HepG2 (cell line): Measurements from ENCODE around the gene ZNF628. TPM values are rescaled to one million over a fixed set of nuclear protein-coding genes. Genes with fewer than 3 reads are reported as not detected.

ENCODE experiments used
- CHD4 ChIP-seq: fragments of 200-600 bp; sonication (generic); IDR thresholded peaks from 2 replicates; pipeline ENCODE4 v1.7.0; 2017; ENCODE audit warnings: mild to moderate bottlenecking, low read length, borderline replicate concordance
- HES4 ChIP-seq: sonication (generic); formaldehyde crosslinking; IDR thresholded peaks from 2 replicates; pipeline ENCODE4 v1.9.0; 2021; ENCODE audit warnings: mild to moderate bottlenecking, missing genetic modification reagents, borderline replicate concordance
- RFXANK ChIP-seq: IDR thresholded peaks from 2 replicates; pipeline ENCODE4 v1.6.1; 2016
- ZC3H4 ChIP-seq: sonication (generic); formaldehyde crosslinking; IDR thresholded peaks from 2 replicates; pipeline ENCODE4 v1.4.0; 2020; ENCODE audit warnings: missing genetic modification reagents, borderline replicate concordance
- ZNF225 ChIP-seq: sonication (generic); formaldehyde crosslinking; IDR thresholded peaks from 2 replicates; pipeline ENCODE4 v1.4.0; 2020; ENCODE audit warnings: mild to moderate bottlenecking, missing genetic modification reagents
- ZNF256 ChIP-seq: sonication (generic); formaldehyde crosslinking; conservative IDR thresholded peaks from 2 replicates; pipeline ENCODE4 v1.4.0; 2020; ENCODE audit warnings: missing genetic modification reagents
- polyA plus RNA-seq, 8 experiments: library from polyadenylated mRNA; depleted of rRNA in 3 of 8; stranded (reverse) in 7 of 8; unstranded in 1 of 8; fragments of >200 nt; fragmentation: Illumina TruSeq in 4 of 8; extraction: Trizol in 4 of 8; gene quantifications; 2 replicates each; pipeline versions ENCODE4 v1.2.1 to v1.2.3, GENCODE V29; 2011 to 2016; ENCODE audit warnings: low read depth in 4 of 8, missing spikeins in 1 of 8, mixed read lengths in 1 of 8; ENCODE audit not compliant: insufficient read depth in 1 of 8
- total RNA-seq, 5 experiments: library from RNA; depleted of rRNA; stranded (reverse); fragments of >200 nt; fragmentation: Illumina TruSeq; extraction: Trizol; gene quantifications; 2 replicates each; pipeline ENCODE4 v1.2.3, GENCODE V29; 2016; ENCODE audit warnings: low read depth in 1 of 5
- TF ChIP-seq, protein P1 (sequence below): sonication (generic); formaldehyde crosslinking; IDR thresholded peaks from 2 replicates; pipeline ENCODE4 v1.8.1; 2022; ENCODE audit warnings: low read depth, mild to moderate bottlenecking, missing genetic modification reagents
- TF ChIP-seq, protein P2 (sequence below): sonication (generic); formaldehyde crosslinking; IDR thresholded peaks from 2 replicates; pipeline ENCODE4 v1.4.0; 2020; ENCODE audit warnings: missing genetic modification reagents, borderline replicate concordance
- TF ChIP-seq, protein P3 (sequence below): sonication (generic); formaldehyde crosslinking; IDR thresholded peaks from 2 replicates; pipeline ENCODE4 v1.4.0; 2020; ENCODE audit warnings: missing genetic modification reagents
- TF ChIP-seq, protein P4 (sequence below), 2 experiments: sonication (generic) in 1 of 2; formaldehyde crosslinking in 1 of 2; IDR thresholded peaks; 2 replicates each; pipeline versions ENCODE4 v1.4.0 to v1.6.1; 2016 to 2020; ENCODE audit warnings: borderline replicate concordance in 1 of 2, low read depth in 1 of 2, mild to moderate bottlenecking in 1 of 2, missing genetic modification reagents in 1 of 2
- TF ChIP-seq, protein P5 (sequence below): sonication (generic); formaldehyde crosslinking; IDR thresholded peaks from 2 replicates; pipeline ENCODE4 v1.5.1; 2020; ENCODE audit warnings: missing genetic modification reagents, mild to moderate bottlenecking, borderline replicate concordance
- TF ChIP-seq, protein P6 (sequence below): sonication (generic); formaldehyde crosslinking; IDR thresholded peaks from 2 replicates; pipeline ENCODE4 v1.5.0; 2020; ENCODE audit warnings: mild to moderate bottlenecking, missing genetic modification reagents, borderline replicate concordance
- TF ChIP-seq, protein P7 (sequence below): sonication (generic); formaldehyde crosslinking; IDR thresholded peaks from 2 replicates; pipeline ENCODE4 v1.4.0; 2020; ENCODE audit warnings: missing genetic modification reagents

ZNF628 gene
- total and polyA plus RNA-seq, 2 of the 13 experiments (the other 11 are each of a cell fraction or from before 2014, with no cell fraction given): 0.54 to 1.2 TPM

DNA sequence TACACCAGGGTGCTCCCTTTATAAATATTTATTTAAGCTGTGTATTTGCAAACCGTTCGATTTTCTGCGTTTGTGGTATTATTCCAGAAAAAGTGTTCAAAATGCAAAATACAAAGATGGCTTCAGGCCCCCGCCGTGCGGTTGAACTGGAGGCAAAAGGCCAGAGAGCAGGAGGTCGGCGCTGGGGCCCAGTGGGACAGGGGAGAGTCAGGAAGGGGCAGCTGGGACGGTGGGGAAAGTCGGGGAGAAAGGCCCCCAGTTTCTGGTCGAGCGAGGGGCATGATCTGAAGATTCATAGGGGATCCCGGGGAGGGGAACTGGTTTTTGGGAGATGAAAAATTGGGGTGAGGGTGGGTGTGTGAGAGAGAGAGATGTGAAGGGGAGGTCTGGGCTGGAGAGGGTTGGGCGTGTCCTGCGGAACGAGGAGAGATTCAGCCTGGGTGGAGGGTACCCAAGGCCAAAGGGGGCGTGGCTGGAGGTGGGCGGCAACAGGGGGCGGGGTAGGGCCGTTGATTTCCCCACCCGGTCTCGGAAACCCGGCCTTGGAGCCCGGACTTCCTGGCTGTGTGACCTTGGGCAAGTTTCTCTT, 15.7 kb upstream of the ZNF628 start (continued):
- TF ChIP-seq, protein P1, sequence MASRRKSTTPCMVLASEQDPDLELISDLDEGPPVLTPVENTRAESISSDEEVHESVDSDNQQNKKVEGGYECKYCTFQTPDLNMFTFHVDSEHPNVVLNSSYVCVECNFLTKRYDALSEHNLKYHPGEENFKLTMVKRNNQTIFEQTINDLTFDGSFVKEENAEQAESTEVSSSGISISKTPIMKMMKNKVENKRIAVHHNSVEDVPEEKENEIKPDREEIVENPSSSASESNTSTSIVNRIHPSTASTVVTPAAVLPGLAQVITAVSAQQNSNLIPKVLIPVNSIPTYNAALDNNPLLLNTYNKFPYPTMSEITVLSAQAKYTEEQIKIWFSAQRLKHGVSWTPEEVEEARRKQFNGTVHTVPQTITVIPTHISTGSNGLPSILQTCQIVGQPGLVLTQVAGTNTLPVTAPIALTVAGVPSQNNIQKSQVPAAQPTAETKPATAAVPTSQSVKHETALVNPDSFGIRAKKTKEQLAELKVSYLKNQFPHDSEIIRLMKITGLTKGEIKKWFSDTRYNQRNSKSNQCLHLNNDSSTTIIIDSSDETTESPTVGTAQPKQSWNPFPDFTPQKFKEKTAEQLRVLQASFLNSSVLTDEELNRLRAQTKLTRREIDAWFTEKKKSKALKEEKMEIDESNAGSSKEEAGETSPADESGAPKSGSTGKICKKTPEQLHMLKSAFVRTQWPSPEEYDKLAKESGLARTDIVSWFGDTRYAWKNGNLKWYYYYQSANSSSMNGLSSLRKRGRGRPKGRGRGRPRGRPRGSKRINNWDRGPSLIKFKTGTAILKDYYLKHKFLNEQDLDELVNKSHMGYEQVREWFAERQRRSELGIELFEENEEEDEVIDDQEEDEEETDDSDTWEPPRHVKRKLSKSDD (CRISPR knock-in tag): no peak
- TF ChIP-seq ZC3H4 (CRISPR knock-in tag) (0 out of 2 replicates have a peak, but pooled peaks have one; percentile 7), RFXANK (no peak), CHD4 (no peak), ZNF256 (CRISPR knock-in tag) (no peak), ZNF225 (CRISPR knock-in tag) (no peak), HES4 (CRISPR knock-in tag) (peak; percentile 6; the same call in 1 of the 2 replicates)
- TF ChIP-seq, protein P2, sequence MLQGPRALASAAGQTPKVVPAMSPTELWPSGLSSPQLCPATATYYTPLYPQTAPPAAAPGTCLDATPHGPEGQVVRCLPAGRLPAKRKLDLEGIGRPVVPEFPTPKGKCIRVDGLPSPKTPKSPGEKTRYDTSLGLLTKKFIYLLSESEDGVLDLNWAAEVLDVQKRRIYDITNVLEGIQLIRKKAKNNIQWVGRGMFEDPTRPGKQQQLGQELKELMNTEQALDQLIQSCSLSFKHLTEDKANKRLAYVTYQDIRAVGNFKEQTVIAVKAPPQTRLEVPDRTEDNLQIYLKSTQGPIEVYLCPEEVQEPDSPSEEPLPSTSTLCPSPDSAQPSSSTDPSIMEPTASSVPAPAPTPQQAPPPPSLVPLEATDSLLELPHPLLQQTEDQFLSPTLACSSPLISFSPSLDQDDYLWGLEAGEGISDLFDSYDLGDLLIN (CRISPR knock-in tag): no peak
- TF ChIP-seq, protein P3, sequence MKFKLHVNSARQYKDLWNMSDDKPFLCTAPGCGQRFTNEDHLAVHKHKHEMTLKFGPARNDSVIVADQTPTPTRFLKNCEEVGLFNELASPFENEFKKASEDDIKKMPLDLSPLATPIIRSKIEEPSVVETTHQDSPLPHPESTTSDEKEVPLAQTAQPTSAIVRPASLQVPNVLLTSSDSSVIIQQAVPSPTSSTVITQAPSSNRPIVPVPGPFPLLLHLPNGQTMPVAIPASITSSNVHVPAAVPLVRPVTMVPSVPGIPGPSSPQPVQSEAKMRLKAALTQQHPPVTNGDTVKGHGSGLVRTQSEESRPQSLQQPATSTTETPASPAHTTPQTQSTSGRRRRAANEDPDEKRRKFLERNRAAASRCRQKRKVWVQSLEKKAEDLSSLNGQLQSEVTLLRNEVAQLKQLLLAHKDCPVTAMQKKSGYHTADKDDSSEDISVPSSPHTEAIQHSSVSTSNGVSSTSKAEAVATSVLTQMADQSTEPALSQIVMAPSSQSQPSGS (CRISPR knock-in tag): no peak
- TF ChIP-seq, protein P4, sequence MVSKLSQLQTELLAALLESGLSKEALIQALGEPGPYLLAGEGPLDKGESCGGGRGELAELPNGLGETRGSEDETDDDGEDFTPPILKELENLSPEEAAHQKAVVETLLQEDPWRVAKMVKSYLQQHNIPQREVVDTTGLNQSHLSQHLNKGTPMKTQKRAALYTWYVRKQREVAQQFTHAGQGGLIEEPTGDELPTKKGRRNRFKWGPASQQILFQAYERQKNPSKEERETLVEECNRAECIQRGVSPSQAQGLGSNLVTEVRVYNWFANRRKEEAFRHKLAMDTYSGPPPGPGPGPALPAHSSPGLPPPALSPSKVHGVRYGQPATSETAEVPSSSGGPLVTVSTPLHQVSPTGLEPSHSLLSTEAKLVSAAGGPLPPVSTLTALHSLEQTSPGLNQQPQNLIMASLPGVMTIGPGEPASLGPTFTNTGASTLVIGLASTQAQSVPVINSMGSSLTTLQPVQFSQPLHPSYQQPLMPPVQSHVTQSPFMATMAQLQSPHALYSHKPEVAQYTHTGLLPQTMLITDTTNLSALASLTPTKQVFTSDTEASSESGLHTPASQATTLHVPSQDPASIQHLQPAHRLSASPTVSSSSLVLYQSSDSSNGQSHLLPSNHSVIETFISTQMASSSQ (IDR thresholded peaks at IDR 0.05; ENCODE audit: low read depth): 0 out of 2 replicates have a peak, but pooled peaks have one; percentile 13
- TF ChIP-seq, protein P4 (CRISPR knock-in tag; IDR thresholded peaks at IDR 0.05; ENCODE audit: borderline replicate concordance): no peak
- TF ChIP-seq, protein P5, sequence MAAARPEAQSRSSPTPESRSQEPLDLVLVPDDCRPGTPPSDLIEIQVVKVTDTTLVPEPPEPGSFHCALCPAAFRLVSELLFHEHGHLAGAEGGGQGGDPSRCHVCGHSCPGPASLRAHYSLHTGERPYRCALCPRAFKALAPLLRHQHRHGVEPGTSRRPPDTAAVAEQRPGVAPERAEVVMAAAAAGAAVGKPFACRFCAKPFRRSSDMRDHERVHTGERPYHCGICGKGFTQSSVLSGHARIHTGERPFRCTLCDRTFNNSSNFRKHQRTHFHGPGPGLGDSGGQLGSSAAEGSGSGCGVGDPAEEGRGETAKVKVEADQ (CRISPR knock-in tag): no peak
- TF ChIP-seq, protein P6, sequence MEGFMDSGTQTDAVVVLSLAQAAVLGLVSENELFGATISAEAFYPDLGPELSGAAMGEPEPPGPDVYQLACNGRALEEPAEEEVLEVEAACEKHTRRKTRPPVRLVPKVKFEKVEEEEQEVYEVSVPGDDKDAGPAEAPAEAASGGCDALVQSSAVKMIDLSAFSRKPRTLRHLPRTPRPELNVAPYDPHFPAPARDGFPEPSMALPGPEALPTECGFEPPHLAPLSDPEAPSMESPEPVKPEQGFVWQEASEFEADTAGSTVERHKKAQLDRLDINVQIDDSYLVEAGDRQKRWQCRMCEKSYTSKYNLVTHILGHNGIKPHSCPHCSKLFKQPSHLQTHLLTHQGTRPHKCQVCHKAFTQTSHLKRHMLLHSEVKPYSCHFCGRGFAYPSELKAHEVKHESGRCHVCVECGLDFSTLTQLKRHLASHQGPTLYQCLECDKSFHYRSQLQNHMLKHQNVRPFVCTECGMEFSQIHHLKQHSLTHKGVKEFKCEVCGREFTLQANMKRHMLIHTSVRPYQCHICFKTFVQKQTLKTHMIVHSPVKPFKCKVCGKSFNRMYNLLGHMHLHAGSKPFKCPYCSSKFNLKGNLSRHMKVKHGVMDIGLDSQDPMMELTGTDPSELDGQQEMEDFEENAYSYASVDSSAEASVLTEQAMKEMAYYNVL (CRISPR knock-in tag): no peak
- TF ChIP-seq, protein P7, sequence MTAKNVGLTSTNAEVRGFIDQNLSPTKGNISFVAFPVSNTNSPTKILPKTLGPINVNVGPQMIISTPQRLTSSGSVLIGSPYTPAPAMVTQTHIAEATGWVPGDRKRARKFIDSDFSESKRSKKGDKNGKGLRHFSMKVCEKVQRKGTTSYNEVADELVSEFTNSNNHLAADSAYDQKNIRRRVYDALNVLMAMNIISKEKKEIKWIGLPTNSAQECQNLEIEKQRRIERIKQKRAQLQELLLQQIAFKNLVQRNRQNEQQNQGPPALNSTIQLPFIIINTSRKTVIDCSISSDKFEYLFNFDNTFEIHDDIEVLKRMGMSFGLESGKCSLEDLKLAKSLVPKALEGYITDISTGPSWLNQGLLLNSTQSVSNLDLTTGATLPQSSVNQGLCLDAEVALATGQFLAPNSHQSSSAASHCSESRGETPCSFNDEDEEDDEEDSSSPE (CRISPR knock-in tag): no peak
